Natural killer cell (primary cell): ENCODE results near the gene STAT5B. TPM values are rescaled to one million over a fixed set of nuclear protein-coding genes. Genes with fewer than 3 reads are reported as not detected.
"Not testable (repeated sequence)": the region's sequence is repeated elsewhere in the genome, so short reads cannot be mapped to it uniquely, and the experiment has no call there.

Experiments
- ATAC-seq, 3 donors: fragments of 150-1000 bp in 2 of 3; fragments of 200-7000 bp in 1 of 3; cut with Tn5 transposase; 1 replicate in 1 of 3; 2 replicates in 2 of 3; pipeline ENCODE4 v1.10.0; 2021; ENCODE audit warnings: mild to moderate bottlenecking in 2 of 3, moderate library complexity in 2 of 3
- DNase-seq, 2 donors: peaks; one replicate each; pipeline versions ENCODE4 v3.0.0 to v3.0.0-alpha.2; 2013 to 2021; ENCODE audit warnings: mixed read lengths in 1 of 2
- H3K27ac ChIP-seq: one replicate; pipeline ENCODE4 v1.5.1; 2013; ENCODE audit warnings: mild to moderate bottlenecking, low read length
- H3K27me3 ChIP-seq: one replicate; pipeline ENCODE4 v1.6.1; 2013; ENCODE audit warnings: low read length; ENCODE audit not compliant: control insufficient read depth, insufficient read depth
- H3K36me3 ChIP-seq: one replicate; pipeline ENCODE4 v1.6.1; 2013; ENCODE audit warnings: low read length; ENCODE audit not compliant: control insufficient read depth, insufficient read depth
- H3K4me1 ChIP-seq: one replicate; pipeline ENCODE4 v1.6.1; 2013; ENCODE audit warnings: low read length; ENCODE audit not compliant: control insufficient read depth, insufficient read depth
- H3K4me3 ChIP-seq: one replicate; pipeline ENCODE4 v1.5.1; 2013; ENCODE audit warnings: low read length
- H3K9me3 ChIP-seq: one replicate; pipeline ENCODE4 v1.6.1; 2013; ENCODE audit warnings: low read length; ENCODE audit not compliant: control insufficient read depth, insufficient read depth
- H3K27ac Mint-ChIP-seq, 2 donors: one replicate each; pipeline ENCODE4 v1.8.0; 2022; ENCODE audit warnings: mild to moderate bottlenecking in 2 of 2, mixed read lengths in 2 of 2, moderate library complexity in 1 of 2
- H3K27me3 Mint-ChIP-seq, 2 donors: one replicate each; pipeline ENCODE4 v1.8.0; 2022; ENCODE audit warnings: low read depth in 2 of 2, mixed read lengths in 2 of 2
- H3K36me3 Mint-ChIP-seq: one replicate; pipeline ENCODE4 v1.8.0; 2022; ENCODE audit warnings: mixed read lengths
- H3K4me1 Mint-ChIP-seq, 2 donors: one replicate each; pipeline ENCODE4 v1.8.0; 2022; ENCODE audit warnings: mixed read lengths in 2 of 2
- H3K4me3 Mint-ChIP-seq: one replicate; pipeline ENCODE4 v1.8.0; 2022; ENCODE audit warnings: mild to moderate bottlenecking, moderate library complexity, mixed read lengths
- H3K9me3 Mint-ChIP-seq, 2 donors: one replicate each; pipeline ENCODE4 v1.8.0; 2022; ENCODE audit warnings: mixed read lengths in 2 of 2
- CTCF ChIP-seq: fragments of 200-600 bp; IDR thresholded peaks from one replicate; pipeline ENCODE4 v1.8.0; 2022; ENCODE audit warnings: antibody characterized with exemption
- WGBS: methylation state at CpG from one replicate; pipeline ENCODE4 v1.1.7; 2013; ENCODE audit warnings: missing lambda C conversion rate; ENCODE audit not compliant: insufficient coverage; 5-methylcytosine and 5-hydroxymethylcytosine counted together
- intact Hi-C: fragments of 100-400 bp; cut with micrococcal nuclease; formaldehyde crosslinking; loops from one replicate; pipeline ENCODE4 v1.14.2; 2022
- total RNA-seq, 4 donors: library from RNA; stranded (reverse); fragments of 120-200 nt in 1 of 4; gene quantifications; one replicate each; pipeline versions ENCODE4 v1.2.3 to v1.2.4, GENCODE V29; 2013 to 2022

STAT5B gene
- total RNA-seq, 3 donors from 2014 or later (not counting 1 experiment from before 2014, with no cell fraction given) = 79.9 to 112 (median 103) TPM

- WGBS = 100% methylated on average over 6 of the region's 6 CpGs
- no peak for ATAC-seq
- no peak overlapping the region for H3K27ac ChIP-seq
- no peaks in the 10 kb centered on the region for H3K9me3 ChIP-seq
- Mint-ChIP-seq H3K4me3 (no peak overlapping the region), H3K27ac (no peak overlapping the region), H3K36me3 (peaks cover 10% of the 10 kb centered on the region), H3K4me1 (no peaks in the 10 kb centered on the region), H3K9me3 (no peaks in the 10 kb centered on the region), H3K27me3 (no peaks in the 10 kb centered on the region)
- no peaks in the 10 kb centered on the region for H3K27me3 ChIP-seq
- intact Hi-C loops = no loop called here
- no peak for TF ChIP-seq CTCF
- H3K36me3 ChIP-seq = peaks cover 56% of the 10 kb centered on the region
- no peaks in the 10 kb centered on the region for H3K4me1 ChIP-seq
- H3K4me3 ChIP-seq = no peak overlapping the region
- no peak for DNase-seq
These were observed 66.1 kb downstream of the STAT5B start for GRCh38 chr17:42210046-42210445.

- H3K9me3 Mint-ChIP-seq = not testable (repeated sequence)
These were observed 70.0 kb downstream of the STAT5B start for GRCh38 chr17:42206153-42206612.

GRCh38 chr17:42203354-42203753, 72.8 kb downstream of the STAT5B start:
- H3K4me3 Mint-ChIP-seq = no peak overlapping the region
- intact Hi-C loops = no loop called here
- DNase-seq (no peak), ATAC-seq (no peak)
- no peak for TF ChIP-seq CTCF
- Histone ChIP-seq H3K27me3 (no peaks in the 10 kb centered on the region), H3K9me3 (no peaks in the 10 kb centered on the region), H3K4me1 (peaks cover 4% of the 10 kb centered on the region), H3K36me3 (peaks cover 48% of the 10 kb centered on the region), H3K4me3 (no peak overlapping the region), H3K27ac (no peak overlapping the region)
- H3K9me3 Mint-ChIP-seq = no peaks in the 10 kb centered on the region
- H3K27me3 Mint-ChIP-seq = no peaks in the 10 kb centered on the region
- WGBS = 100% methylated on average over 2 of the region's 2 CpGs
- H3K27ac Mint-ChIP-seq = no peak overlapping the region
- no peaks in the 10 kb centered on the region for H3K4me1 Mint-ChIP-seq
- H3K36me3 Mint-ChIP-seq = no peaks in the 10 kb centered on the region

More at GRCh38 chr17:42206153-42206612, 70.0 kb downstream of the STAT5B start:
- H3K27me3 ChIP-seq, H3K4me3 ChIP-seq, H3K36me3 Mint-ChIP-seq, H3K4me1 ChIP-seq, H3K27ac Mint-ChIP-seq, DNase-seq, H3K27ac ChIP-seq, H3K27me3 Mint-ChIP-seq, intact Hi-C loops, H3K9me3 ChIP-seq, H3K4me1 Mint-ChIP-seq, ATAC-seq, H3K4me3 Mint-ChIP-seq: not testable (repeated sequence)
- peaks cover 63% of the 10 kb centered on the region for H3K36me3 ChIP-seq
- WGBS = 100% methylated on average over 6 of the region's 8 CpGs

- Mint-ChIP-seq H3K36me3 (no peaks in the 10 kb centered on the region), H3K9me3 (no peaks in the 10 kb centered on the region), H3K4me1 (no peaks in the 10 kb centered on the region), H3K27ac (no peak overlapping the region), H3K4me3 (no peak overlapping the region), H3K27me3 (no peaks in the 10 kb centered on the region)
- intact Hi-C loops = no loop called here
- no peaks in the 10 kb centered on the region for H3K9me3 ChIP-seq
- 100% methylated on average over 5 of the region's 5 CpGs for WGBS
- peaks cover 4% of the 10 kb centered on the region for H3K4me1 ChIP-seq
- TF ChIP-seq CTCF = no peak
- H3K36me3 ChIP-seq = peaks cover 47% of the 10 kb centered on the region
- no peak for DNase-seq
- no peak for ATAC-seq
- no peak overlapping the region for H3K27ac ChIP-seq
- no peaks in the 10 kb centered on the region for H3K27me3 ChIP-seq
- no peak overlapping the region for H3K4me3 ChIP-seq
These were observed 73.5 kb downstream of the STAT5B start for GRCh38 chr17:42202696-42203095.
